HG03175 (cell line): ENCODE measurements around the gene KIF12.
"Not testable (repeated sequence)": the region's sequence is repeated elsewhere in the genome, so short reads cannot be mapped to it uniquely, and the experiment has no call there.

Experiments used
- ATAC-seq: cut with Tn5 transposase; IDR thresholded peaks from one replicate; pipeline ENCODE4 v1.9.1; 2021; ENCODE audit warnings: mild to moderate bottlenecking, moderate library complexity; ENCODE audit not compliant: unreplicated experiment

Gene KIF12

DNA sequence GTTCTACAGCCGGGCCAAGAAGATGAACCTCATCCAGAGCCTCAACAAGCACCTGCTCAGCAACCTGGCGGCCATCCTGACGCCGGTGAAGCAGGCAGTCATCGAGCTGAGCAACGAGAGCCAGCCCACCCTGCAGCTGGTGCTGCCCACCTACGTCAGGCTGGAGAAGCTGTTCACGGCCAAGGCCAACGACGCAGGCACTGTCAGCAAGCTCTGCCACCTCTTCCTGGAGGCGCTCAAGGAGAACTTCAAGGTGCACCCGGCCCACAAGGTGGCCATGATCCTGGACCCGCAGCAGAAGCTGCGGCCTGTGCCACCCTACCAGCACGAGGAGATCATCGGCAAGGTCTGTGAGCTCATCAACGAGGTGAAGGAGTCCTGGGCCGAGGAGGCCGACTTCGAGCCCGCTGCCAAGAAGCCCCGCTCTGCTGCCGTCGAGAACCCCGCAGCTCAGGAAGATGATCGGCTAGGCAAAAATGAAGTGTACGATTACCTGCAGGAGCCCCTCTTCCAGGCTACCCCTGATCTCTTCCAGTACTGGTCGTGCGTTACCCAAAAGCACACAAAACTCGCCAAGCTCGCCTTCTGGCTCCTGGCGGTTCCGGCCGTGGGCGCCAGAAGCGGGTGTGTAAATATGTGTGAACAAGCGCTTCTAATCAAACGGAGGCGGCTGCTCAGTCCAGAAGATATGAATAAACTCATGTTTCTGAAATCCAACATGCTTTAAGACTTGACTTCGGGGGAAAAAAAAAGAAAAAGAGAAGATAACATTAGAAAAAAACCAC is 49.5 kb downstream of the KIF12 start:
- no peak for ATAC-seq

GRCh38 chr9:114048533-114049415 is 50.3 kb downstream of the KIF12 start:
- ATAC-seq = no peak

- no peak for ATAC-seq
Measured at GRCh38 chr9:114047717-114048116, 51.4 kb downstream of the KIF12 start.

DNA sequence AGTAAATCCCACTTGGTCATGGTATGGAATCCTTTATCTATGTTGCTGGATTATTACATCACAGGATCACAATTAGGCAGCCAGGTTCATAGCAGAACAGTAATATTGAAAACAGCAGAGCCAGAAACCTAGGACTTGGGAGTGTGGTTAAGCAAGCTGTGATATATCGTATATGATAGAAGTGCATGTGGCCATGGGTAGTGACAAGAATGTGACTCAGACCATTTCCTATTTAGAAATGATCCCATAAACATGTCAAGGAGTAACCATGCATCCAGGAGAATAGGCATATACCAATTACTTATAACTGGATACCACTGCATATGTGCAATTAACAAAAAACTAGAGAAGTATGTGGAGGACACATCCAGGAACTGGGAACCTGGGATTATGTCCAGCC is 52.2 kb downstream of the KIF12 start:
- no peak for ATAC-seq

DNA sequence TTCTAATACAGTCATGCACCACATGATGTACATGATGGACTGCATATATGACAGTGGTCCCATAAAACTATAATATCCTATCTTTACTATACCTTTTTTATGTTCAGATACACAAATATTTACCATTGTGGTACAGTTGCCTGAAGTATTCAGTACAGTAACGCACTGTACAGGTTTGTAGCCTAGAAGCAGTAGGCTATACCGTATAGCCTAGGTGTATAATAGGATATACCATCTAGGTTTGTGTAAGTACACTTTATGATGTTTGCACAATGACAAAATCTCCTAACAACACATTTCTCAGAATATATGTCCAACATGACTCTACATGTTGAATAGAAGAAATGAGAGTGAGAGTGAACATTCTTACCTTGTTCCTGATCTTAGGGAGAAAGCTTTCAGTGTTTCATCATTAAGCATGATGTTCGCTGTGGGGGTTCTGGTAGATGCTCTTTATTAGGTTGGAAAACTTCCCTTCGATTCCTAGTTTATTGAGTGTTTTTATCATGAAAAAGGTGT is 52.8 kb downstream of the KIF12 start:
- ATAC-seq = no peak

DNA sequence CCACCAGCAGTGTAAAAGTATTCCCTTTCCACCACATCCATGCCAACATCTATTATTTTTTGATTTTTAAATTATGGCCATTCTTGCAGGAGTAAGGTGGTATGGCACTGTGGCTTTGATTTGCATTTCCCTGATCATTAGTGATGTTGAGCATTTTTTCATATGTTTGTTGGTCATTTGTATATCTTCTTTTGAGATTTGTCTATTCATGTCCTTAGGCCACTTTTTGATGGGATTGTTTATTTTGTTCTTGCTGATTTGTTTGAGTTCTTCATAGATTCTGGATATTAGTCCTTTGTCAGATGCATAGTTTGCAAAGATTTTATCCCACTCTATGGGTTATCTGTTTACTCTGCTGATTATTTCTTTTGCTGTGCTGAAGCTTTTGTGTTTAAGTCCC is 55.4 kb downstream of the KIF12 start:
- not testable (repeated sequence) for ATAC-seq
